Stimulated activated CD4-positive, alpha-beta T cell treated with anti-CD3 and anti-CD28 coated beads, Interleukin-4, amount 100 ng/mL, for 24 hours (primary cell): ENCODE results near the gene HBA2.
"Not testable (repeated sequence)": the region's sequence is repeated elsewhere in the genome, so short reads cannot be mapped to it uniquely, and the experiment has no call there.

Experiments
- DNase-seq: peaks from one replicate; pipeline ENCODE4 v3.0.0-alpha.2; 2020

The HBA2 gene

GRCh38 chr16:159136-159849, 13.4 kb upstream of the HBA2 start:
- DNase-seq, result no peak

GRCh38 chr16:160242-160641, 12.4 kb upstream of the HBA2 start:
- not testable (repeated sequence) for DNase-seq

- DNase-seq, result no peak
Measured at GRCh38 chr16:160691-161190, 11.9 kb upstream of the HBA2 start.

GRCh38 chr16:162271-162991, 10.2 kb upstream of the HBA2 start:
- DNase-seq, result no peak

GRCh38 chr16:163139-163538, 9.5 kb upstream of the HBA2 start:
- not testable (repeated sequence) for DNase-seq

GRCh38 chr16:163696-164095, 9.0 kb upstream of the HBA2 start:
- not testable (repeated sequence) for DNase-seq

GRCh38 chr16:164134-164823, 8.4 kb upstream of the HBA2 start:
- DNase-seq, result not testable (repeated sequence)

GRCh38 chr16:164827-165538, 7.7 kb upstream of the HBA2 start:
- DNase-seq, result no peak

- no peak for DNase-seq
Measured at GRCh38 chr16:165539-166374, 6.9 kb upstream of the HBA2 start, which contains the start of gene HBM. Gene HBM, plus strand, starts transcription at chr16:165978. Its CDS starts 20 bp downstream, at chr16:165998.

GRCh38 chr16:166375-167121, 6.1 kb upstream of the HBA2 start:
- no peak for DNase-seq

GRCh38 chr16:167122-167690, 5.5 kb upstream of the HBA2 start:
- no peak for DNase-seq

- DNase-seq, result no peak
Measured at GRCh38 chr16:168424-168823, 4.3 kb upstream of the HBA2 start.

GRCh38 chr16:169014-169413, 3.7 kb upstream of the HBA2 start:
- DNase-seq, result no peak

- not testable (repeated sequence) for DNase-seq
Measured at GRCh38 chr16:170088-170507, 2.6 kb upstream of the HBA2 start.

- DNase-seq, result no peak
Measured at GRCh38 chr16:170788-171187, 1.9 kb upstream of the HBA2 start.

GRCh38 chr16:173211-173854, 657 bp downstream of the HBA2 start:
- DNase-seq, result not testable (repeated sequence)

- not testable (repeated sequence) for DNase-seq
Measured at GRCh38 chr16:173928-174769, 1.5 kb downstream of the HBA2 start.

GRCh38 chr16:175011-175949, 2.6 kb downstream of the HBA2 start:
- no peak for DNase-seq
